Urinary bladder (tissue), 4 donors: ENCODE results near the gene LRRC8A. TPM values are rescaled to one million over a fixed set of nuclear protein-coding genes. Genes with fewer than 3 reads are reported as not detected.
"Not testable (repeated sequence)": the region's sequence is repeated elsewhere in the genome, so short reads cannot be mapped to it uniquely, and the experiment has no call there.

Experiments used
- DNase-seq: peaks from one replicate; pipeline ENCODE4 v3.0.0-alpha.2; 2015; ENCODE audit errors: extremely low spot score
- H3K27ac ChIP-seq: one replicate; pipeline ENCODE4 v1.5.1; 2013; ENCODE audit warnings: low read depth, mild to moderate bottlenecking, moderate library complexity
- H3K36me3 ChIP-seq: one replicate; pipeline ENCODE4 v1.6.1; 2013; ENCODE audit warnings: mild to moderate bottlenecking, moderate library complexity; ENCODE audit not compliant: insufficient read depth
- H3K4me1 ChIP-seq: one replicate; pipeline ENCODE4 v1.6.1; 2013; ENCODE audit warnings: mild to moderate bottlenecking, moderate library complexity; ENCODE audit not compliant: insufficient read depth
- H3K4me3 ChIP-seq: one replicate; pipeline ENCODE4 v1.5.1; 2013; ENCODE audit warnings: low read depth, low read length
- WGBS: extraction: QIAGEN DNeasy Blood & Tissue Kit; methylation state at CpG from one replicate; pipeline ENCODE4 v1.1.7; 2013; 5-methylcytosine and 5-hydroxymethylcytosine counted together
- polyA plus RNA-seq: library from polyadenylated mRNA; stranded (reverse); fragments of 200-250 nt; gene quantifications from one replicate; pipeline ENCODE4 v1.2.3, GENCODE V29; 2013
- total RNA-seq: library from RNA; depleted of rRNA; stranded (reverse); fragments of >200 nt; gene quantifications from one replicate; pipeline ENCODE4 v1.2.3, GENCODE V29; 2014
- donor health status: healthy with polysubstance abuse.
- donor health status: healthy.

LRRC8A gene
- total RNA-seq (17.1 TPM), polyA plus RNA-seq (62.3 TPM)

DNA sequence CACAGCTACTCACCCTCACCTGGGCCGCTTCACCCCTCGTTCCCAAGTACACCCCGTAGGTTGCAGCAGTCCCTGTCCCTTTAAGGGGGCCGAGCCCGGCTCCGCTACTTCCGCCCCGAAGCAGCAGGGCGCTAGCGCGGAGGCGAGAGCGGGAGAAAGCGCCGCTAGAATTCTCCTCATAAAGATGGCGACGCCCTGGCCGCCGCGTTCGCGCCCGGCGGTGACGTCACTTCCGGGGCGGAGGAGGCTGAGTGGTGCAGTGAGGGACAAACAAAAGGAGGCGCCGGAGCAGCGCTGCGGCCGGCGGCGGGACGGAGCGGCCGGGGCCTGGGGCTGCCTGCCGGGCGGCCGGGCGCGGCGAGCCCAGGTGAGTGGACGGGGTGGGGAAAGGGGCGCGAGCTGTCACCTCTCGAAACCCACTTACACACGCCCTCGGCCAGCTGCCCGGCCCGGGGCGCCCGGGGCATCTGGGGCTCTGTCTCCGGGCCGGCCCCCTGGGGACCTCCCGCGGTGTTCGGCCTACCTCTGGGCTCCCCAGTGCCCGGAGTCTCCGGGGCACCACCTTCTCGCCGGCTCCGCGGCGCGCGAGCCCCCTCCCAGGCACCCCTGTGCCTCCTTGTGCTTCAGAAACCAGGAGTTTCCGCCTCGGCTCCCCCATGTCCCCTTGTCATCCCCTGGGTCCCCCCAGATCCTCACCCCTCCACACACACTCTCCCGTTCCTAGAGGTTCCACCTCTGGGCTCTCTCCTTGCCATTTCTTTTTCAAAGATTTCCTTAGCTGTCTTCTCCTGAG is at the start of gene LRRC8A, which contains the start of gene KYAT1:
Gene LRRC8A, plus strand, starts transcription at position 250 of the 793 bp plus-strand sequence. CDS start 25,032 bp downstream, outside the sequence.
Gene KYAT1, minus strand, starts transcription at position 67 of the 793 bp plus-strand sequence. CDS start 36,545 bp downstream, outside the sequence.
- H3K4me1 ChIP-seq: no peaks in the 10 kb centered on the region

DNA sequence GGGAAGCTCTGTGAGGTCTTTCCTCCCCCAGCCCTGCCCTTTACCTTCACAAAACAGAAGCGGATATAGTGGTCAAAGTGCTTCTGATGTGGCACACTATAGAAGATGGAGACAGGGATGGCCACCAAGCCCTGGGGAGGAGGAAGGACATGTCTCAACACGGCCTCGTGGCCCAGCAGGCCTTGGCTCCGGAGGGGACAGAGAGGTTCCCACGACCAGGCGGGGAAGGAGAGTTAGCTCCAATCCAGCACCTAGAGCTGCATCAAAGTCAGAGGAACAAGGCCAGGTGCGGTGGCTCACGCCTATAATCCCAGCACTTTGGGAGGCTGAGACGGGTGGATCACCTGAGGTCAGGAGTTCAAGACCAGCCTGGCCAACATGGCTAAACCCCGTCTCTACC is 48.2 kb upstream of the LRRC8A start:
- Histone ChIP-seq H3K36me3 (no peaks in the 10 kb centered on the region), H3K4me3 (no peak overlapping the region), H3K27ac (no peak overlapping the region), H3K4me1 (no peaks in the 10 kb centered on the region)
- 90% methylated on average over 10 of the region's 10 CpGs for WGBS
- no peak for DNase-seq

More for the DNA sequence above, at the start of gene LRRC8A, which contains the start of gene KYAT1:
- peak within 1 kb of the TSS; percentile 82 for H3K4me3 ChIP-seq
- H3K36me3 ChIP-seq: no peaks in the 10 kb centered on the region
- peak; percentile 93 for DNase-seq
- H3K27ac ChIP-seq: peak within 1 kb of the TSS; percentile 94
- under 1% methylated on average over 70 of the region's 70 CpGs for WGBS

DNA sequence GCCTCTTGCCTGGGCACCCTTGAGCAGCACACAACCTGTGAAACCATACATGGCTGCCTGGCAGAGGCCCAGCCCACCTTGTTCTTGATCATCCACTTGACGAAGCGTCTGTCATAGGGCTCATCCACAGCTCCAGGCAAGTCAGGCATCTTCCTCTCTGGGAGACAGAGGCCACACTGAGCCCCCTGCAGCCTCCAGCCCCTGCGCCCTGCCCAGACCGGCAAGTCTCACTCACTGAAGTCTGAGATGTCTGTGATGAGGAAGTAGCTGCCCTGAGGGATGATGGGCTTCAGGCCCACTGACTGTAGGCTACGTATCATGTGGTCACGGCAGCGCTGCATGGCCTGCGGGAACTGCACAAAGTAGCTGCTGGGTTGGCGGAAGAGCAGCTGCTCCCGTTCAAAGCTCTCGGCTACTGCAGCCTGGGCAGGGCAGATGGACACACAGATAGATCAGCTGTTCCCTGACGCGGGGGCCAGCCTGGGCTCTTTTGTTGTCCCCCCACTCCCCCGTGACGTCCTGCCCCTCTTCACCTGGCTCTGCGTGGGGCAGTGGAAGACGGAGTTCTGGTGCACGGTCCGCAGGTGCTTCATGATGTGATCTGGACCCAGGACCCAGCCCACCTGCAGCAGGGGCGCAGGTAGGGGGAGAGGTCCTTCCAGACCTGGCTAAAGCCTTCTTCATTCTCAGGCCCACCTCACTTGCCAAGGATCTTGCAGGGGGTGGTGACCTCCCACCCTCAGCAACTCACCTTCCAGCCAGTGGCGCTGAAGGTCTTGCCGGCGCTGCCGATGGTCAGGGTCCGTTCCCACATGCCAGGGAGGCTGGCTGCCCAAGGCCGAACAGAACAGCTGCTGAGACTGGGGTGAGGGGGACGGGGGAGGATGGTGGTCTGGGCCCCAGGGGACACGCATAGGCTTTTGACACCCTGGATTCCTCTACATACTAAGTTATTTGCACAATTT is 46.4 kb upstream of the LRRC8A start:
- H3K4me3 ChIP-seq: no peak overlapping the region
- WGBS: 93% methylated on average over 28 of the region's 28 CpGs
- DNase-seq: no peak
- no peaks in the 10 kb centered on the region for H3K36me3 ChIP-seq
- H3K4me1 ChIP-seq: no peaks in the 10 kb centered on the region
- no peak overlapping the region for H3K27ac ChIP-seq

DNA sequence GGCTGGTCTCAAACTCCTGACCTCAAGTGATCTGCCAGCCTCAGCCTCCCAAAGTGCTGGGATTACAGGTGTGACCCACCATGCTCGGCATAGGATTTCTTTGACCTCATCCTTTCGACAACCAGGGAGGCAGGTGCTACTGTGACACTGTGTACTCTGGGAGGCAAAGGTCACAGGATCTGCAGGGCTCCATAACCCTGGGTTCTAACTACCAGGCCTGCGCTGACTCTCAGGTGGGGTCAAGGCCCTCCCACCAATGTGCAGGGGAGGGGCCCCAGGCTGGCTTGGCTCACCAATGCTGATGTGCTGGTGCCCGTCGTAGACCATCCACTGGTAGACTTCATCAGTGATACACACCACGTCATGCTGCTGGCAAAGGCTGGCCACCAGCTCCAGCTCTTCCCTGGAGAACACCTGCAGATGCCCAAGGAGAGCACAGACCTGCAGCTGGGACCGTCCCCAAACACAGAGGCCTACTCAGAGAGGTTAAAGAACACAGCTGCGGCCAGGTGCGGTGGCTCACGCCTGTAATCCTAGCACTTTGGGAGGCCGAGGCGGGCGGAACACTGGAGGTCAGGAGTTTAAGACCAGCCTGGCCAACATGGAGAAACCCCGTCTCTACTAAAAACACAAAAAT is 45.3 kb upstream of the LRRC8A start:
- no peak for DNase-seq
- Histone ChIP-seq H3K27ac (no peak overlapping the region), H3K4me3 (no peak overlapping the region), H3K36me3 (no peaks in the 10 kb centered on the region), H3K4me1 (no peaks in the 10 kb centered on the region)
- 94% methylated on average over 14 of the region's 14 CpGs for WGBS

DNA sequence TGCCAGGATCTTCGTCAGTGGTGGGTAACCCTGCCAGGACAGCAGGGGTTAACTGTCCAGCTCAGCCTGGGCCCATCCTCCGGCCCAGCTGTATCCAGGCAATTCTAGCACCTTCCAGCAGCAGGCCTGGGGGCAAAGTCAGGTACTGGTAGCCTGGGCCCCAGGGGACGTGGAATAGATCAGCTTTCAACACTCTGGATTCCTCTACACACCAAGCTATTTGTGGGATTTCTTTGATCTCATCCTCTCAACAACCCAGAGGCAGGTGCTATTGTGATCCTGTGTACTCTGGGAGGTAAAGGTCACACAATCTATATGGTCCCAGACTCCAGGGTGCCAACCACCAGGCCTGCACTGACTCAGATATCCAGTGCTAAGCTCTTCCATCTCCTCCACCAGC is 43.6 kb upstream of the LRRC8A start:
- 83% methylated on average over 3 of the region's 3 CpGs for whole genome bisulfite sequencing
- no peak for DNase-seq
- no peak overlapping the region for H3K27ac ChIP-seq
- no peak overlapping the region for H3K4me3 ChIP-seq
- no peaks in the 10 kb centered on the region for H3K4me1 ChIP-seq
- H3K36me3 ChIP-seq: no peaks in the 10 kb centered on the region

DNA sequence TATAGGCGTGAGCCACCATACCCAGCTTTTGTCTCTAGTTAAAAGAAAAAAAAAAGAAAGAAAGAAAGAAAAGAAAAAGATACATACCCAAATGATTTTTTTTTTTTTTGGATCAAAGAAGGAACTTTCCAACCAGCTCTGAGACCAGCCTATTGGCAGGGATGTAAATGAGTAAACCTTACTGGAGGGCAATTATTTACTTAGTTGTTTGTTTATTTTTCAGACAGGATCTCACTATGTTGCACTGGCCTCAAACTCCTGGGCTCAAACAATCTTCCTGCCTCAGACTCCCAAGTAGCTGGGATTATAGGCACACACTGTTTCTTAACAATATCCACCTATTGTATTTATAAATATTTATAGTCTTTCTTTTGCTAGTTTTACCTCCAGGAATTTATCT is 41.4 kb upstream of the LRRC8A start:
- Histone ChIP-seq H3K36me3 (no peaks in the 10 kb centered on the region), H3K27ac (no peak overlapping the region), H3K4me1 (no peaks in the 10 kb centered on the region), H3K4me3 (no peak overlapping the region)
- 98% methylated on average over 1 of the region's 1 CpG for WGBS
- no peak for DNase-seq

DNA sequence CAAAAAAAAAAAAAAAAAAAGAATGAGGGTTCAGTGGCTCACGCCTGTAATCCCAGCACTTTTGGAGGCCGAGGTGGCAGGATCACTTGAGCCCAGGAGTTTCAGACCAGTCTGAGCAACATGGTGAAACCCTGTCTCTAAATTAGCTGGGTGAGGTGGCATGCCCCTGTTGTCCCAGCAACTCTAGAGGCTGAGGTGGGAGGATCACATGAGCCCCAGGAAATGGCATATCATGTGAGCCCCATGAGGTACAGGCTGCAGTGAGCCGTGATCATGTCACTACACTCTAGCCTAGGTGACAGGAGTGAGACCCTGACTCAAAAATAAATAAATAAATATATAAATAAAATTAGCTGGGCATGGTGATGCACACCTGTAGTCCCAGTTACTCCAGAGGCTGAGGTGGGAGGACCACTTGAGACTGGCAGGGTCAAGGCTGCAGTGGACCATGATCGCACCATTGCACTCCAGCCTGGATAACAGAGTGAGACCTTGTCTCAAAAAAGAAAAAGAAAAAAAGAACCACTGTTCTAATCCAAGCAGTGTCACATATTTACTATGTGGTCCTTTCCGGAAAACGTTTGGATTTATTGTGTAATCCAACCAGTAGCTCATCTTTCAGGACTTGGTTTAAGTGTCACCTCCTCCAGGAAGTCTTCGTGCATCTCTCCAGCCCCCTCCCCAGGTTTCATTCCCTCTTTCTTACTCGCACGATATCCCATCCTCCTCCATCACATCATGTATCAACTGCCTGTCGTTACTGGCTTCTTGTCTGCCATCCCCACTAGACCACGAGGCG is 40.0 kb upstream of the LRRC8A start:
- no peaks in the 10 kb centered on the region for H3K4me1 ChIP-seq
- no peak overlapping the region for H3K4me3 ChIP-seq
- no peak overlapping the region for H3K27ac ChIP-seq
- no peaks in the 10 kb centered on the region for H3K36me3 ChIP-seq
- DNase-seq: no peak
- 89% methylated on average over 12 of the region's 12 CpGs for WGBS

DNA sequence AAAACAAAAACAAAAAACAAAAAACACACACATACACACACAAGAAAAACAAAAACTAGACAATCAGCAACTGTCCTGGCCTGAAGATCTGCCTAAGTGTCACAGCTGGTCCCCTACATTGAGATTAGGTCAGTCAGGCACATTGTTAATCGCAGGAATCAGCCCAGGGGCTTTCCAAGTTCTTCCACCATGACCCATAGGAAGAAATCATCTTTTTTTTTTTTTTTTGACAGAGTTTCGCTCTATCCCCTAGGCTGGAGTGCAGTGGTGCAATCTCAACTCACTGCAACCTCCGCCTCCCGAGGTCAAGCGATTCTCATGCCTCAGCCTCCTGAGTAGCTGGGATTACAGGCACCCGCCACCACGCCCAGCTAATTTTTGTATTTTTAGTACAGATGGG is 38.8 kb upstream of the LRRC8A start:
- 96% methylated on average over 7 of the region's 7 CpGs for WGBS
- H3K27ac ChIP-seq, DNase-seq, H3K4me1 ChIP-seq, H3K36me3 ChIP-seq, H3K4me3 ChIP-seq: not testable (repeated sequence)

DNA sequence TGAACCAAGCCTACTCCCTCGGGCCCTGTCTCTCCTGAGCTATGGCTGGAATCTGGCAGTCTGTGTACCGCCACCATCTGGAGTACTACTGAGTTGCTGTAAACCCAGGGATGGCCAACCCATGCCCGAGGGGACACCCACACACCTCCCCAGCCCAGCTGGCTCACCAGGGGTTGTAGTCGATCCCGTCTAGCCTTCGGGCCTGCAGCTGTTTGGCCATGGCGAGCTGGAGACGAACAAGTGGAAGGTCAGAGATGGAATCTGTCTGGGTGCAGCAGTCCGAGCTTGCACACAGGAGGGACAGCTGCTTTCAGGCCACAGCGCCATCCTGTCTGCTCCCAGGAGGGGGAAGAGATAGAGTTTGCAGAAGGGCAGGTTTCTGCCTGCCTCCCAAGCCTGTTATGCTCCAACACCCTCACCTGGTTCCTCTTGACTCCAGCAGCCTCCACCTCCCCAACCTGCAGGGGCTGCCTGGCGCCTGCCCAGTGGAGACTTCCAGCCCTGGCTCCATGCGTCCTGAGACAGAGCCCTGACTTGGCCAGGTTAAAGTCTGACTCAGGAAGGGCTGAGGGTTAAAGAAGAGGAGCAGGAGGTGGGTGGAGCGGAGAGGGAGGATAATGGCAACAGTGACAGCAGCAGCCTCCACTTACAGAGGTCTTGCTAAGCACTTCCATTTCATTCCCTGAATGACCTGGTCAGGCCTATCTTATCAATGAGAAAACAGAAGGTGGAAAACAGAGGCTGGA is 36.6 kb upstream of the LRRC8A start:
- no peak overlapping the region for H3K27ac ChIP-seq
- H3K4me1 ChIP-seq: no peaks in the 10 kb centered on the region
- DNase-seq: no peak
- 75% methylated on average over 13 of the region's 13 CpGs for WGBS
- H3K4me3 ChIP-seq: no peak overlapping the region
- no peaks in the 10 kb centered on the region for H3K36me3 ChIP-seq

DNA sequence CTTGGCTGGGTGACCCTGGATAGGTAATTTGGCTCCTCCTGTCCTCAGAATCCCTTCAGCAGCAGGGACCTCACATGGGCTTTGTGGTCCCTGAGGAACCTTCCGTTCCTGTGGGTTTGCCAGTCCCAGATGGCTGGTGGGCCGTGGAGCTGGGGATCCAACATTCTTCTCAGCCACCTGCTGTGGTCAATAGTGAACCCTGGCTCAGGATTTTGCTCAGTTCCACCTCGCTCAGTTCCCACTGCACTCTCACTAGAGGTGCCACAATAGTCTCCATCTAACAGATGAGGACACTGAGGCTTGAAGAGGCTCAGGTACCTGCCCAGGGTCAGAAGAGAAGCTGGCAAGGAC is 35.3 kb upstream of the LRRC8A start:
- H3K27ac ChIP-seq: no peak overlapping the region
- H3K36me3 ChIP-seq: no peaks in the 10 kb centered on the region
- 96% methylated on average over 3 of the region's 3 CpGs for WGBS
- no peak for DNase-seq
- H3K4me3 ChIP-seq: no peak overlapping the region
- H3K4me1 ChIP-seq: no peaks in the 10 kb centered on the region

DNA sequence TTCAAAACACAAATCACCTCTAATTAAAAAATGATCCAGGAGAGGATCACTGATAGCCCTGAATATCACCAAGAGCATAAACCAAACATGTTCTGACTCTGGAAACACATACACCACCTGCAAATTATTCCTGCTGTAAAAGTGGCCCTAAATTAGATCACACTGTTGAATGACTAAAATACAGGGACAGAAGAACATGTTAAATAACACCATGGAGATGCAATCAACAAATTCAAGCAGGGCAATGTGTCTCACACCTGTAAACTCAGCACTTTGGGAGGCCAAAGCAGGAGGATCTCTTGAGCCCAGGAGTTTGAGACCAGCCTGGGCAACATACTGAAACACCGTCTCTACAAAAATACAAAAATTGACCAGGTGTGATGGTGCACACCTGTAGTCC is 34.1 kb upstream of the LRRC8A start:
- Histone ChIP-seq H3K27ac (no peak overlapping the region), H3K4me3 (no peak overlapping the region), H3K36me3 (no peaks in the 10 kb centered on the region), H3K4me1 (no peaks in the 10 kb centered on the region)
- 100% methylated on average over 1 of the region's 1 CpG for WGBS
- no peak for DNase-seq

DNA sequence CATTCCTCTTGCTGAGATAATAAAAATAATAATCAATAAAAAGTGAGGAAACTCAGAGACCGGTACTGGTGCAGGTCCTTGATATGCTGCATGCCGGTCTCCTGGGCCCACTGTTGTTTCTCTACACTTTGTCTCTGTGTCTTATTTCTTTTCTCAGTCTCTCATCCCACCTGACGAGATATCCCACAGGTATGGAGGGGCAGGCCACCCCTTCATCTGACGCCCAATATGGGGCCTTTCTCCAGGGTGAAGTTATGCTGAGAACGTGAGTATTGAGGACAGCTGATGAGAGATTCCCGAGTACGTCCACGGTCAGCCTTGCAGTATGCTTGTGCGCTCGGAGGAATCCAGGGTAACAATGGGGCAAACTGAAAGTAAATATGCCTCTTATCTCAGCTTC is 30.9 kb upstream of the LRRC8A start:
- not testable (repeated sequence) for H3K4me3 ChIP-seq, DNase-seq, H3K36me3 ChIP-seq, H3K4me1 ChIP-seq, H3K27ac ChIP-seq
- 93% methylated on average over 10 of the region's 10 CpGs for WGBS
